ENCODE measurements around the gene FBLL1.

The FBLL1 gene

GRCh38 chr5:168549554-168549953 lies 20.4 kb downstream of the FBLL1 start:
- H3K4me3 ChIP-seq (ENCODE audit: low read depth, low read length) = no peak overlapping the region
- no peak for TF ChIP-seq MYC (IDR thresholded peaks at IDR 0.05; ENCODE audit: low read depth, low read length)
- no peak for TF ChIP-seq POLR2A (IDR thresholded peaks at IDR 0.05; ENCODE audit: extremely low read depth, insufficient read length)
- TF ChIP-seq, protein P1, sequence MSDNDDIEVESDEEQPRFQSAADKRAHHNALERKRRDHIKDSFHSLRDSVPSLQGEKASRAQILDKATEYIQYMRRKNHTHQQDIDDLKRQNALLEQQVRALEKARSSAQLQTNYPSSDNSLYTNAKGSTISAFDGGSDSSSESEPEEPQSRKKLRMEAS (IDR thresholded peaks at IDR 0.05; ENCODE audit: low read depth, low read length) = no peak
- no peak for TF ChIP-seq CTCF (IDR thresholded peaks at IDR 0.05; ENCODE audit: low read depth, low read length)
- DNase-seq (ENCODE audit: low read depth) = no peak

DNA sequence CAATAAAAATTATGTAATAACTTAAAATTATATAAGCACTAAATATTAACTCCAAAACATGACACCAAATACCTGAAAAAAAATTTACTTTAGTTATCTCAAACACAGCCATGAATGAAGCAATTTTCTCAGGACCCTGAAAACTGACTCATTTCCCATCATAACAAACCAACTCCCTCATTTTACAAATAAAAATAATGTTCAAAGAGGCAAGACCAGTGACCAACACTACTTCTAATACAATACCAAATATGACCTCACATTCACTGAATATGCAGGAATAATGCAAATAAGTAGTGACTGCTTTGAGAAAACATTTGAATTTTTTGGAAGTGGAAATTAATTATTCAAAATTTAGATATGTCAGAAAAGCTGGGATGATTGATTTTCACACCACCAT lies 21.6 kb downstream of the FBLL1 start:
- H3K4me3 ChIP-seq (ENCODE audit: low read depth, low read length) = no peak overlapping the region
- DNase-seq (ENCODE audit: low read depth) = no peak
- TF ChIP-seq MYC (IDR thresholded peaks at IDR 0.05; ENCODE audit: low read depth, low read length) = no peak
- TF ChIP-seq, protein P1 (IDR thresholded peaks at IDR 0.05; ENCODE audit: low read depth, low read length) = no peak
- TF ChIP-seq POLR2A (IDR thresholded peaks at IDR 0.05; ENCODE audit: extremely low read depth, insufficient read length) = no peak
- no peak for TF ChIP-seq CTCF (IDR thresholded peaks at IDR 0.05; ENCODE audit: low read depth, low read length)

- no peak for DNase-seq (ENCODE audit: low read depth)
- TF ChIP-seq, protein P1 (IDR thresholded peaks at IDR 0.05; ENCODE audit: low read depth, low read length) = no peak
- TF ChIP-seq MYC (IDR thresholded peaks at IDR 0.05; ENCODE audit: low read depth, low read length) = no peak
- no peak for TF ChIP-seq CTCF (IDR thresholded peaks at IDR 0.05; ENCODE audit: low read depth, low read length)
- no peak for TF ChIP-seq POLR2A (IDR thresholded peaks at IDR 0.05; ENCODE audit: extremely low read depth, insufficient read length)
- H3K4me3 ChIP-seq (ENCODE audit: low read depth, low read length) = no peak overlapping the region
These were observed 23.0 kb downstream of the FBLL1 start for GRCh38 chr5:168552146-168552545.

DNA sequence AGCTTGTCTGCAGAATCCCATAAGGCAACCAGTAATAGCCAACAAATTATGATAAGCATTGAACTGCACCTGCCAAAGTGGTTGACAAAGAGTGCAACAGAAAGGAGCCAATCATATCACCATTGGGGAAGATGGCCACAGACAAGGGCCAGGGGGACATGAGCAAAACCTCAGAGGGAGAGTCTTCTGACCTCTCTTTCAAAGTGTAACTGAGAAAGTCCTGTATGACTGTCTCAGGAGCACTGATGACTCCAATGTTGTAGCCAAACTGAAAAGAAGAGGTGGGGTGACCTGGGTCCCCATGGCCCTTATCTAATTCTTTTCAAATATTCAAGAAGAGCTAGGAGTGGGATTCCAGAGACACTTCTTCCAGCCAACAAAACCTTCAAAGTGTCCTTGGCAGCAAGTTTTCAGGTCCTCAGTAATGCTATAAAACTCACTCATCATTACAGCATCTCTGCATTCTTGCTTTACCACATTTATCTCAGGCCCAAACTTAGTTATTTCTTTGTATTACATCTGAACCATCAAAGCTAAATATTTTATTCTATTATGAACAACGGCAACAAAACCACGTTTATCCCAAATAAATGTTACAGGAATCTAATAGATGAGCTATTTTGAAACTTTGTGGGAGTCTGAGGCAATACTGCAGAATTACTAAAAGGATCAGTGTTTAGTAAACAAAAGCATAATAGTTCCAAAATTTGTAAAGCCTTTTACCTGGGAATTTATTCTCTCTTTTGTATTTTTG lies 24.4 kb downstream of the FBLL1 start:
- no peak for DNase-seq (ENCODE audit: low read depth)
- TF ChIP-seq, protein P1 (IDR thresholded peaks at IDR 0.05; ENCODE audit: low read depth, low read length) = no peak
- TF ChIP-seq MYC (IDR thresholded peaks at IDR 0.05; ENCODE audit: low read depth, low read length) = no peak
- no peak overlapping the region for H3K4me3 ChIP-seq (ENCODE audit: low read depth, low read length)

GRCh38 chr5:168557389-168557788 lies 28.3 kb downstream of the FBLL1 start:
- no peak overlapping the region for H3K4me3 ChIP-seq (ENCODE audit: low read depth, low read length)
- no peak for DNase-seq (ENCODE audit: low read depth)
- no peak for TF ChIP-seq POLR2A (IDR thresholded peaks at IDR 0.05; ENCODE audit: extremely low read depth, insufficient read length)
- TF ChIP-seq CTCF (IDR thresholded peaks at IDR 0.05; ENCODE audit: low read depth, low read length) = no peak
- TF ChIP-seq MYC (IDR thresholded peaks at IDR 0.05; ENCODE audit: low read depth, low read length) = no peak
- TF ChIP-seq, protein P1 (IDR thresholded peaks at IDR 0.05; ENCODE audit: low read depth, low read length) = no peak

GRCh38 chr5:168562279-168562678 lies 33.2 kb downstream of the FBLL1 start:
- no peak overlapping the region for H3K4me3 ChIP-seq (ENCODE audit: low read depth, low read length)
- TF ChIP-seq POLR2A (IDR thresholded peaks at IDR 0.05; ENCODE audit: extremely low read depth, insufficient read length) (no peak), CTCF (IDR thresholded peaks at IDR 0.05; ENCODE audit: low read depth, low read length) (no peak), MYC (IDR thresholded peaks at IDR 0.05; ENCODE audit: low read depth, low read length) (no peak)
- TF ChIP-seq, protein P1 (IDR thresholded peaks at IDR 0.05; ENCODE audit: low read depth, low read length) = no peak
- no peak for DNase-seq (ENCODE audit: low read depth)

Measured in NB4 (cell line).